Memory B cell (primary cell): ENCODE measurements around the gene RREB1.

Source experiments
- ATAC-seq: fragments of 150-1000 bp; cut with Tn5 transposase; 2 replicates; pipeline ENCODE4 v1.10.0; 2021; ENCODE audit warnings: low read depth, mild to moderate bottlenecking, moderate library complexity
- DNase-seq, 2 donors: peaks; one replicate each; pipeline ENCODE4 v3.0.0; 2022; ENCODE audit warnings: low spot score in 2 of 2
- H3K27ac Mint-ChIP-seq: one replicate; pipeline ENCODE4 v1.8.0; 2022; ENCODE audit warnings: mild to moderate bottlenecking, moderate library complexity, mixed read lengths
- H3K27me3 Mint-ChIP-seq: one replicate; pipeline ENCODE4 v1.8.0; 2022; ENCODE audit warnings: mixed read lengths
- H3K36me3 Mint-ChIP-seq: one replicate; pipeline ENCODE4 v1.8.0; 2022; ENCODE audit warnings: mild to moderate bottlenecking, mixed read lengths
- H3K4me1 Mint-ChIP-seq: one replicate; pipeline ENCODE4 v1.8.0; 2022; ENCODE audit warnings: mixed read lengths
- H3K4me3 Mint-ChIP-seq: one replicate; pipeline ENCODE4 v1.8.0; 2022; ENCODE audit warnings: mild to moderate bottlenecking, moderate library complexity, mixed read lengths
- H3K9me3 Mint-ChIP-seq: one replicate; pipeline ENCODE4 v1.8.0; 2022; ENCODE audit warnings: mixed read lengths

Gene RREB1

GRCh38 chr6:7283676-7284075 lies 175.9 kb downstream of the RREB1 start:
- DNase-seq (no peak), ATAC-seq (no peak)
- Mint-ChIP-seq H3K27me3 (no peaks in the 10 kb centered on the region), H3K4me3 (no peak overlapping the region), H3K9me3 (no peaks in the 10 kb centered on the region), H3K36me3 (peaks cover 5% of the 10 kb centered on the region), H3K27ac (peak overlapping the region; percentile 58), H3K4me1 (peaks cover 13% of the 10 kb centered on the region)

- no peak for ATAC-seq
- H3K36me3 Mint-ChIP-seq, result peaks cover 10% of the 10 kb centered on the region
- H3K4me1 Mint-ChIP-seq, result peaks cover 10% of the 10 kb centered on the region
- H3K27ac Mint-ChIP-seq, result peak overlapping the region; percentile 10
- H3K4me3 Mint-ChIP-seq, result no peak overlapping the region
- no peaks in the 10 kb centered on the region for H3K27me3 Mint-ChIP-seq
- no peak for DNase-seq
- no peaks in the 10 kb centered on the region for H3K9me3 Mint-ChIP-seq
Observed at GRCh38 chr6:7285416-7285815, 177.7 kb downstream of the RREB1 start.

GRCh38 chr6:7290079-7290478 lies 182.3 kb downstream of the RREB1 start:
- Mint-ChIP-seq H3K27ac (peak overlapping the region; percentile 55), H3K36me3 (peaks cover 23% of the 10 kb centered on the region), H3K4me1 (no peaks in the 10 kb centered on the region), H3K27me3 (no peaks in the 10 kb centered on the region), H3K4me3 (no peak overlapping the region), H3K9me3 (no peaks in the 10 kb centered on the region)
- no peak for DNase-seq
- ATAC-seq, result no peak

GRCh38 chr6:7292596-7293255 lies 185.0 kb downstream of the RREB1 start:
- DNase-seq, result no peak
- peaks cover 3% of the 10 kb centered on the region for H3K4me1 Mint-ChIP-seq
- no peak for ATAC-seq
- no peak overlapping the region for H3K27ac Mint-ChIP-seq
- H3K36me3 Mint-ChIP-seq, result peaks cover 21% of the 10 kb centered on the region
- H3K4me3 Mint-ChIP-seq, result no peak overlapping the region
- H3K27me3 Mint-ChIP-seq, result no peaks in the 10 kb centered on the region
- H3K9me3 Mint-ChIP-seq, result no peaks in the 10 kb centered on the region

GRCh38 chr6:7295916-7296315 lies 188.2 kb downstream of the RREB1 start:
- Mint-ChIP-seq H3K36me3 (peaks cover 29% of the 10 kb centered on the region), H3K4me3 (no peak overlapping the region), H3K27ac (no peak overlapping the region), H3K4me1 (peaks cover 5% of the 10 kb centered on the region), H3K9me3 (no peaks in the 10 kb centered on the region), H3K27me3 (no peaks in the 10 kb centered on the region)
- DNase-seq, result no peak
- ATAC-seq, result no peak

GRCh38 chr6:7296602-7297001 lies 188.8 kb downstream of the RREB1 start:
- DNase-seq (no peak), ATAC-seq (no peak)
- peaks cover 6% of the 10 kb centered on the region for H3K4me1 Mint-ChIP-seq
- no peaks in the 10 kb centered on the region for H3K9me3 Mint-ChIP-seq
- no peaks in the 10 kb centered on the region for H3K27me3 Mint-ChIP-seq
- no peak overlapping the region for H3K4me3 Mint-ChIP-seq
- peaks cover 35% of the 10 kb centered on the region for H3K36me3 Mint-ChIP-seq
- H3K27ac Mint-ChIP-seq, result no peak overlapping the region

GRCh38 chr6:7298113-7298512 lies 190.4 kb downstream of the RREB1 start:
- no peaks in the 10 kb centered on the region for H3K9me3 Mint-ChIP-seq

GRCh38 chr6:7300926-7301325 lies 193.2 kb downstream of the RREB1 start:
- Mint-ChIP-seq H3K4me1 (peaks cover 14% of the 10 kb centered on the region), H3K4me3 (no peak overlapping the region), H3K27me3 (no peaks in the 10 kb centered on the region), H3K27ac (no peak overlapping the region), H3K9me3 (no peaks in the 10 kb centered on the region), H3K36me3 (peaks cover 37% of the 10 kb centered on the region)
- DNase-seq (no peak), ATAC-seq (no peak)

More at GRCh38 chr6:7298113-7298512, 190.4 kb downstream of the RREB1 start:
- Mint-ChIP-seq H3K4me3 (no peak overlapping the region), H3K4me1 (peaks cover 6% of the 10 kb centered on the region), H3K36me3 (peaks cover 29% of the 10 kb centered on the region), H3K27ac (no peak overlapping the region), H3K27me3 (no peaks in the 10 kb centered on the region)
- ATAC-seq (no peak), DNase-seq (no peak)
